HEK293 (cell line): ENCODE results near the gene ALOXE3.

Source experiments
- CTCF ChIA-PET: fragments of 350-600 bp; formaldehyde crosslinking; extraction: SDS; loops from one replicate; lab custom pipeline; 2021; ENCODE audit warnings: antibody characterized with exemption; lab: Yijun Ruan, JAX
- POLR2A ChIA-PET: fragments of 300-600 bp; formaldehyde crosslinking; extraction: SDS; loops from one replicate; lab custom pipeline; 2020; ENCODE audit warnings: antibody characterized with exemption, inconsistent platforms; lab: Yijun Ruan, JAX
- H3K27ac ChIP-seq: fragments of 200-500 bp; sonication (Bioruptor generic); 2 replicates; pipeline ENCODE4 v1.5.1; 2014; ENCODE audit warnings: low read depth, low read length, control low read depth, inconsistent platforms; ENCODE audit errors: extremely low read depth
- H3K36me3 ChIP-seq, 2 experiments: fragments of 200-500 bp in 1 of 2; sonication (Bioruptor generic) in 1 of 2; 1 replicate in 1 of 2; 2 replicates in 1 of 2; pipeline ENCODE4 v1.5.1; 2014 to 2017; ENCODE audit warnings: inconsistent platforms in 2 of 2, low read length in 2 of 2; ENCODE audit not compliant: control insufficient read depth in 2 of 2, insufficient read depth in 1 of 2
- H3K4me1 ChIP-seq: fragments of 200-500 bp; sonication (Bioruptor generic); 2 replicates; pipeline ENCODE4 v1.5.1; 2014; ENCODE audit warnings: mild to moderate bottlenecking, low read length, inconsistent platforms; ENCODE audit not compliant: control insufficient read depth, insufficient read depth
- H3K4me3 ChIP-seq: 2 replicates; pipeline ENCODE4 v1.5.1; 2011; ENCODE audit warnings: low read depth, mild to moderate bottlenecking, control low read depth, low read length, moderate library complexity
- H3K9me3 ChIP-seq: fragments of 200-500 bp; sonication (Bioruptor generic); 2 replicates; pipeline ENCODE4 v1.5.1; 2014; ENCODE audit warnings: low read depth, low read length, inconsistent platforms; ENCODE audit not compliant: control insufficient read depth, insufficient read depth
- FEZF1 ChIP-seq: fragments of 450-650 bp; formaldehyde crosslinking; IDR thresholded peaks from 2 replicates; pipeline ENCODE4 v1.5.1; 2016; ENCODE audit warnings: missing biosample characterization, missing genetic modification characterization
- HOXA7 ChIP-seq: sonication (generic); formaldehyde crosslinking; IDR thresholded peaks from 2 replicates; pipeline ENCODE4 v1.8.1; 2022; ENCODE audit warnings: missing genetic modification reagents, borderline replicate concordance
- OSR2 ChIP-seq: fragments of 450-650 bp; formaldehyde crosslinking; IDR thresholded peaks from 2 replicates; pipeline ENCODE4 v1.5.1; 2016; ENCODE audit warnings: missing biosample characterization, missing genetic modification characterization
- REST ChIP-seq: fragments of 450-650 bp; formaldehyde crosslinking; IDR thresholded peaks from 2 replicates; pipeline ENCODE4 v1.5.1; 2016; ENCODE audit warnings: missing biosample characterization, missing genetic modification characterization
- ZBTB20 ChIP-seq: fragments of 450-650 bp; formaldehyde crosslinking; IDR thresholded peaks from 2 replicates; pipeline ENCODE4 v1.5.1; 2016; ENCODE audit warnings: missing biosample characterization, missing genetic modification characterization
- ZNF132 ChIP-seq: fragments of 450-650 bp; formaldehyde crosslinking; IDR thresholded peaks from 2 replicates; pipeline ENCODE4 v1.5.1; 2017; ENCODE audit warnings: missing biosample characterization, missing genetic modification characterization, borderline replicate concordance
- ZNF146 ChIP-seq: fragments of 450-650 bp; formaldehyde crosslinking; IDR thresholded peaks from 2 replicates; pipeline ENCODE4 v1.5.1; 2016; ENCODE audit warnings: missing biosample characterization, missing genetic modification characterization
- ZNF174 ChIP-seq: fragments of 450-650 bp; formaldehyde crosslinking; IDR thresholded peaks from 2 replicates; pipeline ENCODE4 v1.5.0; 2017; ENCODE audit warnings: missing biosample characterization, mild to moderate bottlenecking, missing genetic modification characterization
- ZNF2 ChIP-seq: fragments of 450-650 bp; formaldehyde crosslinking; IDR thresholded peaks from 2 replicates; pipeline ENCODE4 v1.5.1; 2016; ENCODE audit warnings: missing biosample characterization, missing genetic modification characterization
- ZNF324 ChIP-seq: fragments of 450-650 bp; formaldehyde crosslinking; IDR thresholded peaks from 2 replicates; pipeline ENCODE4 v1.5.1; 2016; ENCODE audit warnings: missing biosample characterization, missing genetic modification characterization
- ZNF391 ChIP-seq: fragments of 450-650 bp; formaldehyde crosslinking; IDR thresholded peaks from 2 replicates; pipeline ENCODE4 v1.5.1; 2016; ENCODE audit warnings: low read depth, missing biosample characterization, missing genetic modification characterization, borderline replicate concordance
- ZNF398 ChIP-seq: fragments of 450-650 bp; formaldehyde crosslinking; IDR thresholded peaks from 2 replicates; pipeline ENCODE4 v1.5.1; 2017; ENCODE audit warnings: missing biosample characterization, missing genetic modification characterization
- ZNF548 ChIP-seq: fragments of 450-650 bp; formaldehyde crosslinking; IDR thresholded peaks from 2 replicates; pipeline ENCODE4 v1.5.1; 2016; ENCODE audit warnings: missing biosample characterization, missing genetic modification characterization
- ZNF580 ChIP-seq: fragments of 450-650 bp; formaldehyde crosslinking; IDR thresholded peaks from 2 replicates; pipeline ENCODE4 v1.5.1; 2016; ENCODE audit warnings: missing biosample characterization, missing genetic modification characterization
- ZNF596 ChIP-seq: fragments of 450-650 bp; IDR thresholded peaks from 2 replicates; pipeline ENCODE4 v1.5.0; 2018; ENCODE audit warnings: missing biosample characterization, mild to moderate bottlenecking, missing genetic modification characterization, moderate library complexity
- TF ChIP-seq, protein P1 (sequence below): fragments of 450-650 bp; formaldehyde crosslinking; IDR thresholded peaks from 2 replicates; pipeline ENCODE4 v1.5.1; 2016; ENCODE audit warnings: missing biosample characterization, missing genetic modification characterization
- TF ChIP-seq, protein P2 (sequence below): fragments of 450-650 bp; formaldehyde crosslinking; conservative IDR thresholded peaks from 2 replicates; pipeline ENCODE4 v1.5.1; 2016; ENCODE audit warnings: low read depth, missing biosample characterization, missing genetic modification characterization

The ALOXE3 gene

DNA sequence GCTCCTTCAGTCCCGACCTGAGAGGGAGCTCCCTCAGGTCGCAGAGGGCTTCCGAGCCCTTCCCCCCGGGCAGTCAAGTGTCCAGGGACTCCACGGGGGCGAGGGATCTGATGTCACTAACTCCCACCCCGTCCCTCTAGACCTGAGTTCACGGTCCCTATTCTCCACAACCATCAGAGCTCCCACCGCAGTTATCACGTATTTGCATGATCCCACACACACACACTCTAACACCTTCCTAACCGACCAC is 37.6 kb upstream of the ALOXE3 start (continued):
- TF ChIP-seq, protein P1, sequence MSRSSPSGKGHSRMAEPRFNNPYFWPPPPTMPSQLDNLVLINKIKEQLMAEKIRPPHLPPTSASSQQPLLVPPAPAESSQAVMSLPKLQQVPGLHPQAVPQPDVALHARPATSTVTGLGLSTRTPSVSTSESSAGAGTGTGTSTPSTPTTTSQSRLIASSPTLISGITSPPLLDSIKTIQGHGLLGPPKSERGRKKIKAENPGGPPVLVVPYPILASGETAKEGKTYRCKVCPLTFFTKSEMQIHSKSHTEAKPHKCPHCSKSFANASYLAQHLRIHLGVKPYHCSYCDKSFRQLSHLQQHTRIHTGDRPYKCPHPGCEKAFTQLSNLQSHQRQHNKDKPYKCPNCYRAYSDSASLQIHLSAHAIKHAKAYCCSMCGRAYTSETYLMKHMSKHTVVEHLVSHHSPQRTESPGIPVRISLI (tag by site-specific recombination) = no peak
- TF ChIP-seq ZNF2 = no peak
- TF ChIP-seq ZNF146 (tag by site-specific recombination) = 0 out of 2 replicates have a peak, but pooled peaks have one; percentile 21
- no peak for TF ChIP-seq ZNF132 (tag by site-specific recombination)
- TF ChIP-seq ZNF548 (tag by site-specific recombination) = no peak
- no peak for TF ChIP-seq ZNF596 (tag by site-specific recombination)
- TF ChIP-seq ZNF324 (tag by site-specific recombination) = peak; percentile 83; the same call in 1 of the 2 replicates

DNA sequence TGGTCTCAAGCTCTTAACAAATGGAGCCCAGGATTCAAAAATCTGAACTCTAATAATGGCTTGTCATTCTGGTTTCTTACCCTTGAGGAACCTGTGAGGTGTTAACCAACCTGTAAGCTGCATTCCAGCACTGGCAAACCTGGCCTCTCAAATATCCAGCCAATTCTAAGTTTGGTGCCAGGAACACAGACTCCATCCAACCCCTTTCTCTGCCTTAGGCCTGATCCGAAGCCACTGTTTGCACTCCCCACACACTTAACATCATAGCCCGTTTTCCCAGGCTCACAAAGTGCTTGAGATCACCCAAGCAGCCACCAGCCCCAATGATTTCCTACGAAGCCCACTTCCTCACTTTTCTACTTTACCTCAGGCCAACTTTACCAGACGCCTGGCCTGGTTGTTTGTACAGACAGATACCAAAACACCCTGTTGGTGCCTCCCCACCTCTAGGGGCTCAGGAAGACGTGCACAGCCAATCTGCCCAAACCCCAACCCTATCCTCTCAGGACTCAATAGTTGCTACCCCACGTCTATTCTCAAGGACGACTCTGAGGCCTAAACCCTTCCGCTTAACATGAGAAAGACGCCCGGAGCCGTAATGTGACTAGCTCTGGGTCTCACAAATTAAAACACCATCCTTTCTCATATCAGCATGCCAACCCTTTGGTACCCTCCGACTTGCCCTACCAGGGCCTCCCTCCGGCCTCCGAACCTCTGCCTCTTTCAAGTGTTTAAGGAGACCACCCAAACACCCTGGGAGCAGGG is 37.1 kb upstream of the ALOXE3 start:
- Histone ChIP-seq H3K9me3 (no peaks in the 10 kb centered on the region), H3K36me3 (peaks cover 11 to 20% of the 10 kb centered on the region in 2 experiments; a peak in 2 of 3 replicates)

DNA sequence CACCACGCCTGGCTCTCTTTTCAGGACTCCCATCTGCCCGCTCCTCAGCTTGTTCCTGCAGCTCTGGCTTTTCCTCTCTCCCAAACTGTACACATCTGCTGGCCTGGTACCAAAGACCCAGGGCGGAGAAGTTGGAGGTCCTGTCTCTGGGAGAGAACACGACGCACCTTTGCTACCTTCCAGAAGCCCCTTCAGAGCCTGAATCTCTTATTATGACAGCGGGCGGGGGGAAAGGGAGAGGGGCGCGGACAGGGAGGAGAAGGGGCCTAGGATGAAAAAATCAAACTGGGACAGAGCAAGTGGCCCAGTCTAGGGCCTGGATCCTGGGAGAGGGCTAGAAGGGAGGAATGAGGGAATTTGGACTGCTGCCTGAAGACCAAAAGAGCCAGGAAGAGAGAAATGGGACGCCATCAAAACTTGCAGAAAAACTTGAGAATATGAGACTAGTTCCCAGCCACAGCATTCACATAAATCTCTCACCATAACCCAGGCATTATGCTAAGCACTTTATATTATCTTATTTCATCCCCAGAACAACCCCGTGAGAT is 36.4 kb upstream of the ALOXE3 start:
- H3K27ac ChIP-seq = peak overlapping the region; percentile 74
- no peaks in the 10 kb centered on the region for H3K9me3 ChIP-seq
- no peak overlapping the region for H3K4me3 ChIP-seq
- CTCF ChIA-PET = interaction anchor here (0.6 to 7.3 kb wide), 6 partner anchors 15 to 81 kb away, joined by 3 to 91 read pairs (median 5); partner anchors contain the start of genes ALOX12B and ALOXE3
- POLR2A ChIA-PET = interaction anchor here (0.7 to 2.0 kb wide), 12 partner anchors 9 to 281 kb away, joined by 3 to 16 read pairs (median 4); partner anchors contain the start of genes ALOXE3, AURKB, BORCS6 and KRABD2
- peaks cover 4 to 20% of the 10 kb centered on the region in 2 experiments; a peak in 2 of 3 replicates for H3K36me3 ChIP-seq
- H3K4me1 ChIP-seq = peaks cover 25% of the 10 kb centered on the region
- no peak for TF ChIP-seq HOXA7 (CRISPR knock-in tag)
- no peak for TF ChIP-seq ZNF174
- no peak for TF ChIP-seq REST (tag by site-specific recombination)
- 0 out of 2 replicates have a peak, but pooled peaks have one; percentile 1 for TF ChIP-seq FEZF1
- TF ChIP-seq ZNF398 (tag by site-specific recombination) = no peak; the same call in 1 of the 2 replicates
- TF ChIP-seq ZBTB20 (tag by site-specific recombination) = no peak
- no peak for TF ChIP-seq OSR2 (tag by site-specific recombination)
- no peak for TF ChIP-seq ZNF580 (tag by site-specific recombination)

More for the DNA sequence above, 37.1 kb upstream of the ALOXE3 start:
- H3K4me3 ChIP-seq = peak overlapping the region; percentile 45
- 0 out of 2 replicates have a peak, but pooled peaks have one; percentile 9 for TF ChIP-seq ZNF391
- TF ChIP-seq, protein P2, sequence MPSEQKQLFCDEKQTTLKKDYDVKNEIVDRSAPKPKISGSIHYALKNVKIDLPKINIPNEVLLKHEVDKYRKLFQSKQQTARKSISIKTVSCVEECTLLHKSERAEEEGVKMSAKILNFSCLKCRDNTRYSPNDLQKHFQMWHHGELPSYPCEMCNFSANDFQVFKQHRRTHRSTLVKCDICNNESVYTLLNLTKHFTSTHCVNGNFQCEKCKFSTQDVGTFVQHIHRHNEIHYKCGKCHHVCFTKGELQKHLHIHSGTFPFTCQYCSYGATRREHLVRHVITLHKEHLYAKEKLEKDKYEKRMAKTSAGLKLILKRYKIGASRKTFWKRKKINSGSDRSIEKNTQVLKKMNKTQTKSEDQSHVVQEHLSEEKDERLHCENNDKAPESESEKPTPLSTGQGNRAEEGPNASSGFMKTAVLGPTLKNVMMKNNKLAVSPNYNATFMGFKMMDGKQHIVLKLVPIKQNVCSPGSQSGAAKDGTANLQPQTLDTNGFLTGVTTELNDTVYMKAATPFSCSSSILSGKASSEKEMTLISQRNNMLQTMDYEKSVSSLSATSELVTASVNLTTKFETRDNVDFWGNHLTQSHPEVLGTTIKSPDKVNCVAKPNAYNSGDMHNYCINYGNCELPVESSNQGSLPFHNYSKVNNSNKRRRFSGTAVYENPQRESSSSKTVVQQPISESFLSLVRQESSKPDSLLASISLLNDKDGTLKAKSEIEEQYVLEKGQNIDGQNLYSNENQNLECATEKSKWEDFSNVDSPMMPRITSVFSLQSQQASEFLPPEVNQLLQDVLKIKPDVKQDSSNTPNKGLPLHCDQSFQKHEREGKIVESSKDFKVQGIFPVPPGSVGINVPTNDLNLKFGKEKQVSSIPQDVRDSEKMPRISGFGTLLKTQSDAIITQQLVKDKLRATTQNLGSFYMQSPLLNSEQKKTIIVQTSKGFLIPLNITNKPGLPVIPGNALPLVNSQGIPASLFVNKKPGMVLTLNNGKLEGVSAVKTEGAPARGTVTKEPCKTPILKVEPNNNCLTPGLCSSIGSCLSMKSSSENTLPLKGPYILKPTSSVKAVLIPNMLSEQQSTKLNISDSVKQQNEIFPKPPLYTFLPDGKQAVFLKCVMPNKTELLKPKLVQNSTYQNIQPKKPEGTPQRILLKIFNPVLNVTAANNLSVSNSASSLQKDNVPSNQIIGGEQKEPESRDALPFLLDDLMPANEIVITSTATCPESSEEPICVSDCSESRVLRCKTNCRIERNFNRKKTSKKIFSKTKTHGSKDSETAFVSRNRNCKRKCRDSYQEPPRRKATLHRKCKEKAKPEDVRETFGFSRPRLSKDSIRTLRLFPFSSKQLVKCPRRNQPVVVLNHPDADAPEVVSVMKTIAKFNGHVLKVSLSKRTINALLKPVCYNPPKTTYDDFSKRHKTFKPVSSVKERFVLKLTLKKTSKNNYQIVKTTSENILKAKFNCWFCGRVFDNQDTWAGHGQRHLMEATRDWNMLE (tag by site-specific recombination) = no peak
- CTCF ChIA-PET = interaction anchor here (0.6 to 7.3 kb wide), 9 partner anchors 12 to 82 kb away, joined by 3 to 91 read pairs (median 3); partner anchors contain the start of gene ALOXE3
- POLR2A ChIA-PET = interaction anchor here (1.3 to 4.6 kb wide), 6 partner anchors 16 to 67 kb away, joined by 10 to 34 read pairs (median 16); partner anchors contain the start of genes ALOXE3, AURKB and TMEM107
- H3K4me1 ChIP-seq = peaks cover 25% of the 10 kb centered on the region
- H3K27ac ChIP-seq = peak overlapping the region; percentile 74
